HUES6 (cell line): Measurements from ENCODE around the gene H2BK1.

Experiments
- H3K27ac ChIP-seq: 2 replicates; pipeline ENCODE4 v1.7.0; 2013; ENCODE audit warnings: low read depth, mild to moderate bottlenecking, low read length, inconsistent platforms
- H3K27me3 ChIP-seq: 2 replicates; pipeline ENCODE4 v1.6.1; 2013; ENCODE audit warnings: low read length; ENCODE audit not compliant: control insufficient read depth, insufficient read depth
- H3K36me3 ChIP-seq: 2 replicates; pipeline ENCODE4 v1.6.1; 2013; ENCODE audit warnings: low read length; ENCODE audit not compliant: control insufficient read depth, insufficient read depth
- H3K4me1 ChIP-seq: 2 replicates; pipeline ENCODE4 v1.6.1; 2013; ENCODE audit warnings: low read length; ENCODE audit not compliant: control insufficient read depth, insufficient read depth
- H3K4me3 ChIP-seq: 2 replicates; pipeline ENCODE4 v1.5.1; 2013; ENCODE audit warnings: low read depth, low read length
- H3K9ac ChIP-seq: one replicate; pipeline ENCODE4 v1.6.1; 2013; ENCODE audit warnings: mild to moderate bottlenecking, low read length
- H3K9me3 ChIP-seq: 2 replicates; pipeline ENCODE4 v1.6.1; 2013; ENCODE audit warnings: low read depth, low read length; ENCODE audit not compliant: control insufficient read depth, insufficient read depth

The H2BK1 gene

DNA sequence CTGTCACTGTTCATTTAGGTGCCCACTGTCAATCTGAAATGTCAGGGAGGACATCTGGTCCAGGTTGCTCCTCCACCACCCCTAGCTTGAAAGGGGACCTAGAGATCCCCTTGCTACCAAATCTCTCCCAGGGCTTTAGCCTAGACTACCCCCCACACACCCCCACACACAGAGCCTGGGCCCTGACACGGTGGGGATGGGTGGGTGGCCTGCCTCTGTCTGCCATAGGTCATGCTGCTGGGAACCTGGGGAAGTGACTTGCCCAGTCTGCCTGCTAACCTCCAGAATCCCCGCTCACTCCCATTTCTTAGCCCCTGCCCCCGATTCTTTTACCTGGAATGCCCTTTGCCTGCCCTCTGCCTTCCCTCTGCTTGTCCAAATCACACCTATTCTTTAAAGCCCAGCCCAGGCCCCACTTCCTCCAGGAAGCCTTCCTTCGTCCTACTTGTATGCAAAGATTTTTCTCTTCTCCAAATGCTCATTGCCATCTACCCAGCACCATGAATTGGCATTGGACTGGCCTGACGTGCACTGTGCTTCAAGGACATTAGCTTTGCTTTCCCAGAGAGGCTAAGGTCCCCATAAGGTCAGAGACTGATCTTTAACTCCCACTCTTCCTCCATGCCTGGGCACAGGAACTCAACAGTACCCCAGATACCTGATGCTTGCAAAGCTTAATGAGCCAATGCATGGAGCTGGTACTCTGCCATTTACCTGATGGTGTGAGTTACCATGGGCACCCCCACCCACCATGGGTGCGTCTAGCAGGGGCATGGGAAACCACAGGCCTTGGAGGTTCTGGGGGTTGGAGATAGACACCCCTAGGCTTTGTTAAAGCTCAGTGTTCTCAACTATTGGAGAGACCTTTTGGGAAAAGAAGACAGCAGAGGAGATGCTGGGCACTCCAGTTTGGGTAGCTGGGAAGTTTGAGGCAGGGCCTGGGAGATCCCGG, 40.2 kb upstream of the H2BK1 start:
- Histone ChIP-seq H3K9me3 (no peaks in the 10 kb centered on the region), H3K36me3 (no peaks in the 10 kb centered on the region), H3K4me3 (no peak overlapping the region; the same call in 1 of the 2 replicates), H3K9ac (no peak overlapping the region), H3K27me3 (peaks cover 86% of the 10 kb centered on the region), H3K27ac (no peak overlapping the region), H3K4me1 (peaks cover 52% of the 10 kb centered on the region)

DNA sequence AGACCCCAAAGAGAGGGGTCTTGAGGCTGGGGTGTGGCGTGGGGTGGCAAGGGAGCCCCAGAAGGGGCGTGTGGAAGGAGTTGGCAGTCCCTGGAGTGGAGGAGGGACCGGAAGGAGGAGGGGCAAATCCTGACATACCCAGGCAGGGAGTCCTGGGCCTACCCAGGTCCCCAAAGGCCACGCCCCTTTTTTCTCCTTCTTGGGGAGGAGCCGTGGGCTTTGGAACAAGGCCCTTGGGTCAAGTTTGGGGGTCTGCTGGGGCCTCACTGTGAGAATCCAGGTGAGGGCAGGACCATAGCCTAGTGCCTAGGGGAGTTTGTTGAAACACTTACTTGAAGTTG, 39.4 kb upstream of the H2BK1 start:
- no peak overlapping the region for H3K27ac ChIP-seq
- peaks cover 54% of the 10 kb centered on the region for H3K4me1 ChIP-seq
- H3K9ac ChIP-seq, result no peak overlapping the region
- H3K36me3 ChIP-seq, result no peaks in the 10 kb centered on the region
- H3K9me3 ChIP-seq, result no peaks in the 10 kb centered on the region
- peak overlapping the region; percentile 71; the same call in 1 of the 2 replicates for H3K4me3 ChIP-seq
- peaks cover 84% of the 10 kb centered on the region for H3K27me3 ChIP-seq

DNA sequence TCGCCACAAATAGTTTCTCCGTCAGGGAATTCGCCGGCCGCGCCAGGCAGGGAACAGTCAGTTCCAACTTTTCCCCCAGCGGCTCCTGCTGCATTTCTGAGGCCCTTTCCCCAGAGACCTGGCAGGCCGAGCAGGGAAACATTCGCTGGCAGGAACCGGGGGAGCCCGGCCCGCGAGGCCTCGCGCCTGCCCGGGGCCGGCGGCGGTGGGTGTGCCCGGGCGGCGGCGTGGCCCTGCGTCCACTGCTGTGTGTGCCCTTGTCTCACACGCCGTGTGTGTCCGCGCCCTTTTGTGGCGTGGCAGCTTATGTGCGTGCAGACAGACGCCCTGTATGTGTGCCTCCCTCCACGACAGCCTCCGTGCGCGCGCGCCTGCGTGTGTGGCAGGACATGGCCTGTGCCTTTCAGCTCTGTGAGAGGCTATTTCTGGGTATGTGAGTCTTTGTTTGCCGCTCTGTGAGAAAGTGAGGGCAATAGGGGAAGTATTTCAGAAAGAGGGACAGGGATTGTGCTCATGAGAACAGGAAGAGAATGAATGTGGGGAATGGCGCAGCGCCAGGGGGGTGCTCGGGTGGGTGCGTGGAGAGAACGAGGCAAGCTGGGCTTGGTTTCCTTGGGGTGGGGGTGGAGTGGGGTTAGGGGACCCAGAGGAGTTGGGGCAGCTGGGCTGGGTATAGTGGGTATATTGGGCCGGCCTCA, 38.9 kb upstream of the H2BK1 start:
- Histone ChIP-seq H3K4me3 (peak overlapping the region; percentile 71), H3K9me3 (no peaks in the 10 kb centered on the region), H3K4me1 (peaks cover 59% of the 10 kb centered on the region), H3K27ac (no peak overlapping the region), H3K27me3 (peaks cover 82% of the 10 kb centered on the region), H3K36me3 (no peaks in the 10 kb centered on the region), H3K9ac (peak overlapping the region; percentile 56)

DNA sequence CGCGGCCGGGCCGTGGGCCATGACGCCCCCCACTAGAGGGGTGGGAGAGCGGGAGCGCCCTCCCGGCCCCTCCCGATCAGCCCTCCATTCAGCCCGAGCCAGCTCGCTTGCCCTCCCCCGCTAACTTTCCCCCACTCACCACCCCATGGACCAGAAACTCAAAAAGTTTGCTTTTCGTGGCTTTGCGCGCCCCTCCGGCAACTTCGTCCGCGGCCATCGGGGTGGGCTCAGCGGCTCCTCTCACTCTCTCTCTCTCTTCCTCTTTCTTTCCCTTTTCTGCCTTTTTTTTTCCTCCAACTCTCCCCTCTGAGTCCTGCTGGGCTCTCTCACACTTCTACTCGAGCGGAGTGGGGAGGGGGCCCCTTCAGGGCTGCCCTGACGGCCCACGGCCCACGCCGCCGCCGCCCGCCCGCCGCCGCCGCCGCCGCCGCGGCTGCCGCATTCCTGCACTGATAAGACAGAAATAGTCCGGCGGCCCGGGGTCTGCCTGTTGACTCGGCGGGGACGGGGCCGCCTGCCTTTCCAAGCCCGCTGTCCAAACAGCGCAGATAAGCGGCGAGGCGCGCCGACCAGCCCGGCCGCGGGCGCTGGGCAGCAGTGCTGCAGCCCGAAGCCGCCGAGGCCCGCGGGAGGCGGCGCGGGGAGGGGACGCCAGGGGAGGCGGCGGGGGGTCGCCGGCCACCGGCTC, 38.2 kb upstream of the H2BK1 start, which contains the start of gene SMARCD3:
Gene SMARCD3 (minus strand): TSS at position 349 of the 688 bp plus-strand sequence. CDS start 132 bp downstream, at position 217.
- H3K4me3 ChIP-seq, result peak within 1 kb of the TSS; percentile 71
- no peaks in the 10 kb centered on the region for H3K36me3 ChIP-seq
- H3K27me3 ChIP-seq, result peaks cover 75% of the 10 kb centered on the region
- H3K27ac ChIP-seq, result no peak within 1 kb of the TSS
- peaks cover 63% of the 10 kb centered on the region for H3K4me1 ChIP-seq
- peak within 1 kb of the TSS; percentile 67 for H3K9ac ChIP-seq
- H3K9me3 ChIP-seq, result no peaks in the 10 kb centered on the region

DNA sequence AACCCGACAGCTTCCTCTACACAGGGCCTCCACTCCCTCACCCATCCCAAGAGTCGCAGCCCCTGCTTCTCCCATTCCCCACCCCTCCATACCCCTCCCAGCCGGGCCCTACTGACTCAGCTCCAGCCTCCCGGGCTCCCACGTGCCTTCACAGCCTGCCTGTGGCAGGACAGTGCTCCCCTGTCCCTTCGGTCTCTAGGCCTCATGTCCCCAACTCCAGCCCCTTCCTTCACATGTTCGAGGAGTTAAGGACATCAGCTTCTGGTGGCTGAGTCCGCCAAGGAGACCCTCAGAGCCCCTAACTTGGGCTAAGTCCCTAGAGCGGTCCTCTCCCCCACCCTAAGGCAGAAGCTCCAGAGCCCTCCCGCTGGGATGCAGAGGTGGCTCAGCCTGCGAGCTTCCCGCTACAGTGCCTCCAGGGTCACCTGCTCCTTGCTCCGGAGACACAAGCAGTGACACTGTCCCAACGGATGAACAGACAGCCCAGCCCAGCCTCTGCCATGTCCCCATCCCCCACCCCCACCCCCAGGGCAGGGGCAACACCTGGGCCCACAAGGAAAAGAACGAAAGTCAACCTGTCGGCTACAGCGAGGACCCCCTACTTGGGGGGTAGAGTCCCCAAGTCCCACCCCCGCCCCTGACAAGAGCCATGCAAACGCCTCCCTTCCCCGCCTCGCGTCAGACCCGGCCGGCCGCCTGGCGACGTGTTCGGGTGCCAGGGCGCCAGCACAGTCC, 37.5 kb upstream of the H2BK1 start:
- Histone ChIP-seq H3K27me3 (peaks cover 70% of the 10 kb centered on the region), H3K27ac (no peak overlapping the region), H3K4me3 (peak overlapping the region; percentile 71), H3K36me3 (no peaks in the 10 kb centered on the region), H3K9me3 (no peaks in the 10 kb centered on the region), H3K4me1 (peaks cover 61% of the 10 kb centered on the region), H3K9ac (peak overlapping the region; percentile 67)

DNA sequence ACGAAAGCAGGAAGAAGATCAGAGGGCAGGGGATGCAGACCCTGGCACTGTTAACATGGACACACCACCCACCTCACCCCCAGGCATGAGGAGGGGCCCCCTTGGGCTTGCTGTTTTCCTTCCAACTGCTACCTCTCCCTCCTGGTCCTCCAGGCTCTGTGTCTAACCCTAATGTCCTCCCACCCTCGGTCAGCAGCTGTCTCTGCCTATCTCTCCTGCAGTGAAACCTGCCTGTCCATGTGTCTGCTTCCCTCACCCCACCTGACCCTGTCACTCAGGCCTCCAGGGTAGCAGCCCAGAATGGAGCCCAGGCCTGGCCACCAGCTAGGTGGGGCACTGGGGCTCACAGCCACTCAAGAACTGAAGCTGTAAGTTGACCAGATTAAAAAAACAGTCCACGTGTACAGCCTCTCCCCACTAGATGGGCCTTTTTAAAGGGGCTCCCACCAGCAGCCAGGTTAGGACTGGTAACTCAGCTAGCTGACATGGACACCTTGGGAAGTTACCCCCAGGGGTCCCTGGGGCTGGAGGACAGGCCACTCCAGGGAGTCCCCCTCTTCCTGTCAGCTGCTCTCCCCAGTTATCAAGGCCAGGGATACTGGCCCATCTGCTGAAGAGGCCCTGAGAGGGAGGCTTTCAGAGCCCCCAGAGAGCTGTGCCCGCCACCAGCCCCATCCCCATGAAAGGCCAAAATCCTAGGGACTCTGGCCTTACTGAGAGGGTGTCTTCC, 36.7 kb upstream of the H2BK1 start:
- H3K27me3 ChIP-seq, result peaks cover 67% of the 10 kb centered on the region
- H3K27ac ChIP-seq, result no peak overlapping the region
- H3K9ac ChIP-seq, result no peak overlapping the region
- no peaks in the 10 kb centered on the region for H3K36me3 ChIP-seq
- H3K4me3 ChIP-seq, result peak overlapping the region; percentile 71; the same call in 1 of the 2 replicates
- H3K4me1 ChIP-seq, result peaks cover 57% of the 10 kb centered on the region
- no peaks in the 10 kb centered on the region for H3K9me3 ChIP-seq

DNA sequence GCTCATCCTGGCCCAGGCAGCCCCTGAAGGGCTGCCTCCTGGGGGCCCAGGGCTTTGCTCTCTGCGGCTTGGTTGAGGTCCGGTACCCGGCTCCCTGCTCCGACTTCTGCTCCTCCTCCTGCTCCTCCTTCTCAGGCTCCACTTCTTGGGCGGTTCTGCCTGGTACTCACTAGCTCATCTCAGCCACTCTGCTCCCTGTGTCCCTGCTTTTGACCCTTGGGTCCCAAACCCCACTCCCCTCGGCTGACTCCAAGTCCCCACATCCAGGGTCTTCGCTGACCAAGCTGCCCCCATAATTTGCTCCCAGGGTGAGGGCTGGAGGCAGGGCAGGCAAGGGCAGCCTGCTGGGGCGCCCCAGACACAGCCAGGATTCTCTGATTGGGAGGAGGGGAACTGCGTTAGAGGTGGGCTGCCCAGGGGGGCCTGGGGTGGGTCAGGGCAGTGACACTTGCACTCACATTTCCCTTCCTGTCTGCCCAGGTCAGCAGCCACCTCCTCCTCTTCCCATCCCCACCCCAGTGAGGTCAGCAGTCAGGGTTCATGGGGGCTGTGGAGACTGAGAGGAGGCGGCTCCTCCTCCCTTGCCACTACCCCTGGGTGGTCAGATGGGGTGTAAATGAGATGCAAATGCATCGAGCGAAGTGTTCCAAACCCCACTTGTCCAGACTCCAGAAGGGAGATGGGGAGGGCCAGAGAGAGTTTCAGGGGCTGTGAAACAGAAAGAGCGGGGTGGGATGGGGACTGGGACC, 36.0 kb upstream of the H2BK1 start:
- Histone ChIP-seq H3K4me1 (peaks cover 55% of the 10 kb centered on the region), H3K9me3 (no peaks in the 10 kb centered on the region), H3K27ac (no peak overlapping the region), H3K9ac (no peak overlapping the region), H3K27me3 (peaks cover 65% of the 10 kb centered on the region), H3K36me3 (peaks cover 3% of the 10 kb centered on the region; the same call in 1 of the 2 replicates), H3K4me3 (peak overlapping the region; percentile 58)

DNA sequence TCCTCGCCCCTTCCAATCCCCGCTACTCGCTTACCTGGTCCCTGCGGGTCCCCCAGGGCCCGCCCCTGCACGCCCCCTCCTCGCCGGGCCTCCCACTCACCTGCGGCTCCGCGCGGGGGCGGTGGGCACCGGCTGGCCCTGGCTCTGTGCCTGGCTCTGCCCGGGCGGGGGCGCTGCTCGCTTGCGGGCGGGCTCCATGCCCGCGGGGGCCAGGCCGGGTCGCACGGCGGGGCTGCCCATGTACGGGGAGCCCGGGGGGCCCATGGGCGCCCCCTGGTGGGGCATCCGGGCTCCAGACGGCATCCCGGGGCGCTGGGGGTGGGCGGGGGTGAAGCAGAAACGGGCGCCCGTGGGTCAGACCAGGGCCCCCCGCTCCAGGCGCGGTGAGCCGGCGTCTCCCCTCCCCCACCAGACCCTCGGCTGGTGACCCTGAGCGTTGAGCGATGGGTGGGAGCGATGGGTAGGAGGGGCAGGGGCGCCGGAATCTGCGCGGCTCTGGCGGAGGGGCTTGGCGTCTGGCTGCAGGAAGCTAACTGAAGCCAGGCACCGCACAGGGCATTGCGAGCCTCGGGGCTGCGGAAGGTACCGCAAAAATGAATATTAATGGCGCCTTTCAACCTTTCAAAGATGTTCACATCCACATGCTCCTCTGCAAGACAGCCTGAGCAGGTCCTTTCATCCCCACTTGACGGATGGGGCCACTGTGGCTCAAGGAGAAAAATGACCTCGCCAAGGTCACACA, 35.2 kb upstream of the H2BK1 start:
- Histone ChIP-seq H3K9ac (peak overlapping the region; percentile 50), H3K4me1 (peaks cover 47% of the 10 kb centered on the region), H3K4me3 (peak overlapping the region; percentile 58), H3K36me3 (peaks cover 3% of the 10 kb centered on the region; the same call in 1 of the 2 replicates), H3K27me3 (peaks cover 57% of the 10 kb centered on the region), H3K9me3 (no peaks in the 10 kb centered on the region), H3K27ac (no peak overlapping the region)

DNA sequence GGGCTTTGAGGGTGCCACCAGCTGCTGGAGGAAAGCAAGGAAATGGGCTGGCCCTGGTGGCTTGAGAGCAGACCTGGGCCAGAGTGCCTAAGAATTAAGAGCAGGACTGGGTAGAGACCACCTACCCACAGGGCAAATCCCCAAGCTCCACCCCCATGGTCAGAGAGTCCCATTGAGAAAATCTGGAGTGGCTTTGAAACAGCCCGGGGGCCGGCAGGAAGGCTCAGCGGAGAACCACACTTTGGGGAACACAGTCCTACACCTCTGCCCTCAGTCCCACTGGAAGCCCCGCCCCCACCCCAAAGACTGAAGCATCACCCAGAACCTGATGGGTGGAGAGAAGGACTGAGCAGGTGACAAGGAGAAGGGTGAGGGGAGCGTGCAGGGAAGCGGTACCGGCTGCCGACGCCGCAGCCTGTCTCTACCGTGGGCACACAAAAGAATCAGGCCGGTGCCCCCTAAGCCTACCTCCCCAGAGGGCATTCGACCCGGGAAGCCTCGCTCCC, 34.6 kb upstream of the H2BK1 start:
- Histone ChIP-seq H3K9me3 (no peaks in the 10 kb centered on the region), H3K4me3 (peak overlapping the region; percentile 58), H3K27me3 (peaks cover 51% of the 10 kb centered on the region), H3K9ac (no peak overlapping the region), H3K4me1 (peaks cover 41% of the 10 kb centered on the region), H3K27ac (no peak overlapping the region), H3K36me3 (peaks cover 5% of the 10 kb centered on the region; the same call in 1 of the 2 replicates)
